ENCODE results near the gene SLC4A4.

SLC4A4 gene

DNA sequence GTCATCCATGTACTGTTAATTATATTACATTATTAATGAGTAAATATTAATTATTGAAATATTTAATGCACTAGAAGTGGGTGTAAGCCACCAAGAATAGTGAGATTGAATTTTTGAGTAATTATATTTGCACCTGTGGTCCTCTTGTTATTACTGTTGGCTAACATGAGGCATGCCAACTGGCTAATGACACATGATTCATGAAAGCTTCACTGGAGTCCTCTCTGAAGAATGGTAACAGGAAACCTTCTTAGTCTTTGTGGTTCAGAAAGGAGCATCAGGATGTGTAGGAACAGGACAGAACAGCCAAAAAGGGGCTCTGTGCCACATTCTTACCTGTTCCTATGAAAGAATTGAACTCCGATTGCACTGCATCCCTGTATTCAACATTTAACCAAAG lies 65.2 kb downstream of the SLC4A4 start:
- ChIA-PET CTCF (interaction anchor here (1.5 kb wide), 1 partner anchor 175 kb away, joined by 3 read pairs; no protein-coding TSS in a partner anchor), POLR2A (no interaction called here)
- H3K27ac ChIP-seq (ENCODE audit: extremely low read depth, low read depth, low read length): no peak overlapping the region
- no peak overlapping the region for H3K4me3 ChIP-seq (ENCODE audit: low read depth, low read length)
- no peaks in the 10 kb centered on the region for H3K4me1 ChIP-seq (ENCODE audit: control insufficient read depth, insufficient read depth, low read length)
- H3K36me3 ChIP-seq (ENCODE audit: control insufficient read depth in 2 of 2, insufficient read depth in 1 of 2, low read length in 2 of 2): no peaks in the 10 kb centered on the region
- TF ChIP-seq KLF8 (tag by site-specific recombination; IDR thresholded peaks at IDR 0.05) (no peak), ZFHX2 (tag by site-specific recombination; conservative IDR thresholded peaks at IDR 0.05) (no peak), ZNF658 (tag by site-specific recombination; IDR thresholded peaks at IDR 0.05) (no peak), ZNF544 (tag by site-specific recombination; IDR thresholded peaks at IDR 0.05) (no peak), WT1 (tag by site-specific recombination; IDR thresholded peaks at IDR 0.05) (no peak)
- TF ChIP-seq, protein P1, sequence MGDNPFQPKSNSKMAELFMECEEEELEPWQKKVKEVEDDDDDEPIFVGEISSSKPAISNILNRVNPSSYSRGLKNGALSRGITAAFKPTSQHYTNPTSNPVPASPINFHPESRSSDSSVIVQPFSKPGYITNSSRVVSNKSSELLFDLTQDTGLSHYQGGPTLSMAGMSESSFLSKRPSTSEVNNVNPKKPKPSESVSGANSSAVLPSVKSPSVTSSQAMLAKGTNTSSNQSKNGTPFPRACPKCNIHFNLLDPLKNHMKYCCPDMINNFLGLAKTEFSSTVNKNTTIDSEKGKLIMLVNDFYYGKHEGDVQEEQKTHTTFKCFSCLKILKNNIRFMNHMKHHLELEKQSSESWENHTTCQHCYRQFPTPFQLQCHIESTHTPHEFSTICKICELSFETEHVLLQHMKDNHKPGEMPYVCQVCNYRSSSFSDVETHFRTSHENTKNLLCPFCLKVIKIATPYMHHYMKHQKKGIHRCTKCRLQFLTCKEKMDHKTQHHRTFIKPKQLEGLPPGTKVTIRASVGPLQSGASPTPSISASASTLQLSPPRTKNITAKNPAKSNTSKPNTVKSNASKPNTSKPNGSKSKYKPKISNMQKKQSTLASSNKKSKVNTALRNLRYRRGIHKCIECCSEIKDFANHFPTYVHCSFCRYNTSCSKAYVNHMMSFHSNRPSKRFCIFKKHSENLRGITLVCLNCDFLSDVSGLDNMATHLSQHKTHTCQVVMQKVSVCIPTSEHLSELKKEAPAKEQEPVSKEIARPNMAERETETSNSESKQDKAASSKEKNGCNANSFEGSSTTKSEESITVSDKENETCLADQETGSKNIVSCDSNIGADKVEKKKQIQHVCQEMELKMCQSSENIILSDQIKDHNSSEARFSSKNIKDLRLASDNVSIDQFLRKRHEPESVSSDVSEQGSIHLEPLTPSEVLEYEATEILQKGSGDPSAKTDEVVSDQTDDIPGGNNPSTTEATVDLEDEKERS (tag by site-specific recombination; IDR thresholded peaks at IDR 0.05): no peak
- TF ChIP-seq, protein P2, sequence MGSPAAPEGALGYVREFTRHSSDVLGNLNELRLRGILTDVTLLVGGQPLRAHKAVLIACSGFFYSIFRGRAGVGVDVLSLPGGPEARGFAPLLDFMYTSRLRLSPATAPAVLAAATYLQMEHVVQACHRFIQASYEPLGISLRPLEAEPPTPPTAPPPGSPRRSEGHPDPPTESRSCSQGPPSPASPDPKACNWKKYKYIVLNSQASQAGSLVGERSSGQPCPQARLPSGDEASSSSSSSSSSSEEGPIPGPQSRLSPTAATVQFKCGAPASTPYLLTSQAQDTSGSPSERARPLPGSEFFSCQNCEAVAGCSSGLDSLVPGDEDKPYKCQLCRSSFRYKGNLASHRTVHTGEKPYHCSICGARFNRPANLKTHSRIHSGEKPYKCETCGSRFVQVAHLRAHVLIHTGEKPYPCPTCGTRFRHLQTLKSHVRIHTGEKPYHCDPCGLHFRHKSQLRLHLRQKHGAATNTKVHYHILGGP (tag by site-specific recombination; IDR thresholded peaks at IDR 0.05): no peak
- no peaks in the 10 kb centered on the region for H3K9me3 ChIP-seq (ENCODE audit: control insufficient read depth, insufficient read depth, low read depth, low read length)

DNA sequence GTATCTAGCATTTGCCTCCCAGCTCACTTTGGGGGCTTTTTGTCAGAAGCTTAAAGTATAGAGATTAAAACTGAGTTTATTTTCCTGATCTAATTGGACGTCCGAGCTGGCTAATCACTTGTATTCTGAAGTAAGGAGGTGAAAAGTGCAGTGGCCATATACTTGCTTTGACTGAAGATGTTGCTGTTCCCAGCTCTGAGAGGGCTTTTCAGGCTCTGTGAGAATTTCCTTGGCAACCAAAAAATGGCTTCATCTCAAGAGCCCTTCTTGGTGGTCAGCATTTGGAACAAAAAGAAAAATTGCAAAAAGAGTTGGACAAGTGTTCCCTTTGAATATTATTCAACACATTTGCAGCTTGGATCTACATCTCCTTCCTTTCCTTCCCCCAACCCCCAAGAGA lies 67.0 kb downstream of the SLC4A4 start:
- no peak overlapping the region for H3K4me3 ChIP-seq (ENCODE audit: low read depth, low read length)
- H3K36me3 ChIP-seq (ENCODE audit: control insufficient read depth in 2 of 2, insufficient read depth in 1 of 2, low read length in 2 of 2): no peaks in the 10 kb centered on the region
- H3K9me3 ChIP-seq (ENCODE audit: control insufficient read depth, insufficient read depth, low read depth, low read length): no peaks in the 10 kb centered on the region
- ChIA-PET POLR2A (no interaction called here), CTCF (no interaction called here)
- no peaks in the 10 kb centered on the region for H3K4me1 ChIP-seq (ENCODE audit: control insufficient read depth, insufficient read depth, low read length)
- no peak overlapping the region for H3K27ac ChIP-seq (ENCODE audit: extremely low read depth, low read depth, low read length)
- TF ChIP-seq, protein P3, sequence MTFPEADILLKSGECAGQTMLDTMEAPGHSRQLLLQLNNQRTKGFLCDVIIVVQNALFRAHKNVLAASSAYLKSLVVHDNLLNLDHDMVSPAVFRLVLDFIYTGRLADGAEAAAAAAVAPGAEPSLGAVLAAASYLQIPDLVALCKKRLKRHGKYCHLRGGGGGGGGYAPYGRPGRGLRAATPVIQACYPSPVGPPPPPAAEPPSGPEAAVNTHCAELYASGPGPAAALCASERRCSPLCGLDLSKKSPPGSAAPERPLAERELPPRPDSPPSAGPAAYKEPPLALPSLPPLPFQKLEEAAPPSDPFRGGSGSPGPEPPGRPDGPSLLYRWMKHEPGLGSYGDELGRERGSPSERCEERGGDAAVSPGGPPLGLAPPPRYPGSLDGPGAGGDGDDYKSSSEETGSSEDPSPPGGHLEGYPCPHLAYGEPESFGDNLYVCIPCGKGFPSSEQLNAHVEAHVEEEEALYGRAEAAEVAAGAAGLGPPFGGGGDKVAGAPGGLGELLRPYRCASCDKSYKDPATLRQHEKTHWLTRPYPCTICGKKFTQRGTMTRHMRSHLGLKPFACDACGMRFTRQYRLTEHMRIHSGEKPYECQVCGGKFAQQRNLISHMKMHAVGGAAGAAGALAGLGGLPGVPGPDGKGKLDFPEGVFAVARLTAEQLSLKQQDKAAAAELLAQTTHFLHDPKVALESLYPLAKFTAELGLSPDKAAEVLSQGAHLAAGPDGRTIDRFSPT (tag by site-specific recombination; IDR thresholded peaks at IDR 0.05): no peak
- TF ChIP-seq ZNF792 (tag by site-specific recombination; IDR thresholded peaks at IDR 0.05) (no peak), ZNF837 (tag by site-specific recombination; IDR thresholded peaks at IDR 0.05) (no peak), KLF9 (tag by site-specific recombination; IDR thresholded peaks at IDR 0.05; ENCODE audit: low read depth) (no peak), ZNF155 (tag by site-specific recombination; IDR thresholded peaks at IDR 0.05) (no peak), ZNF530 (tag by site-specific recombination; IDR thresholded peaks at IDR 0.05; ENCODE audit: low read depth) (no peak), SALL2 (tag by site-specific recombination; IDR thresholded peaks at IDR 0.05; ENCODE audit: borderline replicate concordance) (no peak), ZNF132 (tag by site-specific recombination; IDR thresholded peaks at IDR 0.05; ENCODE audit: borderline replicate concordance) (no peak), ZNF169 (tag by site-specific recombination; IDR thresholded peaks at IDR 0.05) (no peak)
- TF ChIP-seq, protein P4, sequence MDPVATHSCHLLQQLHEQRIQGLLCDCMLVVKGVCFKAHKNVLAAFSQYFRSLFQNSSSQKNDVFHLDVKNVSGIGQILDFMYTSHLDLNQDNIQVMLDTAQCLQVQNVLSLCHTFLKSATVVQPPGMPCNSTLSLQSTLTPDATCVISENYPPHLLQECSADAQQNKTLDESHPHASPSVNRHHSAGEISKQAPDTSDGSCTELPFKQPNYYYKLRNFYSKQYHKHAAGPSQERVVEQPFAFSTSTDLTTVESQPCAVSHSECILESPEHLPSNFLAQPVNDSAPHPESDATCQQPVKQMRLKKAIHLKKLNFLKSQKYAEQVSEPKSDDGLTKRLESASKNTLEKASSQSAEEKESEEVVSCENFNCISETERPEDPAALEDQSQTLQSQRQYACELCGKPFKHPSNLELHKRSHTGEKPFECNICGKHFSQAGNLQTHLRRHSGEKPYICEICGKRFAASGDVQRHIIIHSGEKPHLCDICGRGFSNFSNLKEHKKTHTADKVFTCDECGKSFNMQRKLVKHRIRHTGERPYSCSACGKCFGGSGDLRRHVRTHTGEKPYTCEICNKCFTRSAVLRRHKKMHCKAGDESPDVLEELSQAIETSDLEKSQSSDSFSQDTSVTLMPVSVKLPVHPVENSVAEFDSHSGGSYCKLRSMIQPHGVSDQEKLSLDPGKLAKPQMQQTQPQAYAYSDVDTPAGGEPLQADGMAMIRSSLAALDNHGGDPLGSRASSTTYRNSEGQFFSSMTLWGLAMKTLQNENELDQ (tag by site-specific recombination; IDR thresholded peaks at IDR 0.05; ENCODE audit: low read depth): no peak
- TF ChIP-seq, protein P5, sequence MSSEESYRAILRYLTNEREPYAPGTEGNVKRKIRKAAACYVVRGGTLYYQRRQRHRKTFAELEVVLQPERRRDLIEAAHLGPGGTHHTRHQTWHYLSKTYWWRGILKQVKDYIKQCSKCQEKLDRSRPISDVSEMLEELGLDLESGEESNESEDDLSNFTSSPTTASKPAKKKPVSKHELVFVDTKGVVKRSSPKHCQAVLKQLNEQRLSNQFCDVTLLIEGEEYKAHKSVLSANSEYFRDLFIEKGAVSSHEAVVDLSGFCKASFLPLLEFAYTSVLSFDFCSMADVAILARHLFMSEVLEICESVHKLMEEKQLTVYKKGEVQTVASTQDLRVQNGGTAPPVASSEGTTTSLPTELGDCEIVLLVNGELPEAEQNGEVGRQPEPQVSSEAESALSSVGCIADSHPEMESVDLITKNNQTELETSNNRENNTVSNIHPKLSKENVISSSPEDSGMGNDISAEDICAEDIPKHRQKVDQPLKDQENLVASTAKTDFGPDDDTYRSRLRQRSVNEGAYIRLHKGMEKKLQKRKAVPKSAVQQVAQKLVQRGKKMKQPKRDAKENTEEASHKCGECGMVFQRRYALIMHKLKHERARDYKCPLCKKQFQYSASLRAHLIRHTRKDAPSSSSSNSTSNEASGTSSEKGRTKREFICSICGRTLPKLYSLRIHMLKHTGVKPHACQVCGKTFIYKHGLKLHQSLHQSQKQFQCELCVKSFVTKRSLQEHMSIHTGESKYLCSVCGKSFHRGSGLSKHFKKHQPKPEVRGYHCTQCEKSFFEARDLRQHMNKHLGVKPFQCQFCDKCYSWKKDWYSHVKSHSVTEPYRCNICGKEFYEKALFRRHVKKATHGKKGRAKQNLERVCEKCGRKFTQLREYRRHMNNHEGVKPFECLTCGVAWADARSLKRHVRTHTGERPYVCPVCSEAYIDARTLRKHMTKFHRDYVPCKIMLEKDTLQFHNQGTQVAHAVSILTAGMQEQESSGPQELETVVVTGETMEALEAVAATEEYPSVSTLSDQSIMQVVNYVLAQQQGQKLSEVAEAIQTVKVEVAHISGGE (tag by site-specific recombination; conservative IDR thresholded peaks at IDR 0.05; ENCODE audit: low read depth): no peak
- TF ChIP-seq, protein P6, sequence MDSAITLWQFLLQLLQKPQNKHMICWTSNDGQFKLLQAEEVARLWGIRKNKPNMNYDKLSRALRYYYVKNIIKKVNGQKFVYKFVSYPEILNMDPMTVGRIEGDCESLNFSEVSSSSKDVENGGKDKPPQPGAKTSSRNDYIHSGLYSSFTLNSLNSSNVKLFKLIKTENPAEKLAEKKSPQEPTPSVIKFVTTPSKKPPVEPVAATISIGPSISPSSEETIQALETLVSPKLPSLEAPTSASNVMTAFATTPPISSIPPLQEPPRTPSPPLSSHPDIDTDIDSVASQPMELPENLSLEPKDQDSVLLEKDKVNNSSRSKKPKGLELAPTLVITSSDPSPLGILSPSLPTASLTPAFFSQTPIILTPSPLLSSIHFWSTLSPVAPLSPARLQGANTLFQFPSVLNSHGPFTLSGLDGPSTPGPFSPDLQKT (IDR thresholded peaks at IDR 0.05; ENCODE audit: borderline replicate concordance, low read depth, low read length): no peak
- TF ChIP-seq, protein P7, sequence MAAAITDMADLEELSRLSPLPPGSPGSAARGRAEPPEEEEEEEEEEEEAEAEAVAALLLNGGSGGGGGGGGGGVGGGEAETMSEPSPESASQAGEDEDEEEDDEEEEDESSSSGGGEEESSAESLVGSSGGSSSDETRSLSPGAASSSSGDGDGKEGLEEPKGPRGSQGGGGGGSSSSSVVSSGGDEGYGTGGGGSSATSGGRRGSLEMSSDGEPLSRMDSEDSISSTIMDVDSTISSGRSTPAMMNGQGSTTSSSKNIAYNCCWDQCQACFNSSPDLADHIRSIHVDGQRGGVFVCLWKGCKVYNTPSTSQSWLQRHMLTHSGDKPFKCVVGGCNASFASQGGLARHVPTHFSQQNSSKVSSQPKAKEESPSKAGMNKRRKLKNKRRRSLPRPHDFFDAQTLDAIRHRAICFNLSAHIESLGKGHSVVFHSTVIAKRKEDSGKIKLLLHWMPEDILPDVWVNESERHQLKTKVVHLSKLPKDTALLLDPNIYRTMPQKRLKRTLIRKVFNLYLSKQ (tag by site-specific recombination; IDR thresholded peaks at IDR 0.05; ENCODE audit: borderline replicate concordance): no peak

Data from HEK293 (cell line).